GM12878 (cell line): ENCODE results near the gene SLC5A10. TPM values are rescaled to one million over a fixed set of nuclear protein-coding genes. Genes with fewer than 3 reads are reported as not detected.

Source experiments
- HDAC6 ChIP-seq: fragments of 200-600 bp; sonication (generic); IDR thresholded peaks from one replicate; pipeline ENCODE4 v1.8.0; 2017; ENCODE audit warnings: antibody characterized with exemption; ENCODE audit not compliant: unreplicated experiment
- MTA3 ChIP-seq: IDR thresholded peaks from 2 replicates; pipeline ENCODE4 v1.6.1; 2012; ENCODE audit warnings: low read length, inconsistent platforms, borderline replicate concordance
- NBN ChIP-seq: fragments of 450-650 bp; IDR thresholded peaks from 2 replicates; pipeline ENCODE4 v1.6.1; 2016
- NFXL1 ChIP-seq: fragments of 450-650 bp; IDR thresholded peaks from 2 replicates; pipeline ENCODE4 v1.6.1; 2017; ENCODE audit warnings: antibody characterized with exemption, mild to moderate bottlenecking, borderline replicate concordance
- RCOR1 ChIP-seq: conservative IDR thresholded peaks from 2 replicates; pipeline ENCODE4 v1.6.1; 2012; ENCODE audit warnings: low read depth, low read length, improper control_type of control experiment
- TAF1 ChIP-seq: IDR thresholded peaks from 2 replicates; pipeline ENCODE4 v1.6.1; 2011; ENCODE audit warnings: mild to moderate bottlenecking, low read depth, low read length, borderline replicate concordance
- TBL1XR1 ChIP-seq: IDR thresholded peaks from 2 replicates; pipeline ENCODE4 v1.6.1; 2012; ENCODE audit warnings: low read depth, low read length, improper control_type of control experiment
- ZBED1 ChIP-seq: IDR thresholded peaks from 2 replicates; pipeline ENCODE4 v1.6.1; 2016; ENCODE audit warnings: borderline replicate concordance
- polyA plus RNA-seq, 11 experiments: library from polyadenylated mRNA; depleted of rRNA in 4 of 11; unstranded in 6 of 11; stranded (reverse) in 5 of 11; fragments of >200 nt; fragmentation: Nextera tagmentation in 4 of 11; fragmentation: Illumina TruSeq in 1 of 11; extraction: Ambion mirVana in 4 of 11; extraction: Trizol in 1 of 11; gene quantifications; 1 replicate in 1 of 11; 2 replicates in 10 of 11; pipeline versions ENCODE4 v1.2.1 to v1.2.3, GENCODE V29; 2011 to 2016; ENCODE audit warnings: inconsistent platforms in 2 of 11, missing spikeins in 2 of 11, low read depth in 1 of 11
- total RNA-seq, 4 experiments: library from RNA; depleted of rRNA in 3 of 4; stranded (reverse); fragments of >200 nt in 3 of 4; fragmentation: Illumina TruSeq in 1 of 4; extraction: Trizol in 1 of 4; gene quantifications; 2 replicates each; pipeline versions ENCODE4 v1.2.1 to v1.2.3, GENCODE V29; 2013 to 2021
- TF ChIP-seq, protein P1 (sequence below): IDR thresholded peaks from 2 replicates; pipeline ENCODE4 v1.6.1; 2012; ENCODE audit warnings: improper control_type of control experiment, low read depth, low read length; ENCODE audit not compliant: insufficient replicate concordance
- TF ChIP-seq, protein P2 (sequence below): fragments of 150-350 bp; IDR thresholded peaks from 2 replicates; pipeline ENCODE4 v1.6.1; 2014; ENCODE audit warnings: mild to moderate bottlenecking, low read depth, low read length
- TF ChIP-seq, protein P3 (sequence below): IDR thresholded peaks from 2 replicates; pipeline ENCODE4 v1.6.1; 2012; ENCODE audit warnings: mild to moderate bottlenecking, low read depth, low read length

Gene SLC5A10
- total and polyA plus RNA-seq, 10 of the 15 experiments (the other 5 are each of a cell fraction or from before 2014, with no cell fraction given), result under 0.01 to 0.18 (median 0.07) TPM; not detected in 4

DNA sequence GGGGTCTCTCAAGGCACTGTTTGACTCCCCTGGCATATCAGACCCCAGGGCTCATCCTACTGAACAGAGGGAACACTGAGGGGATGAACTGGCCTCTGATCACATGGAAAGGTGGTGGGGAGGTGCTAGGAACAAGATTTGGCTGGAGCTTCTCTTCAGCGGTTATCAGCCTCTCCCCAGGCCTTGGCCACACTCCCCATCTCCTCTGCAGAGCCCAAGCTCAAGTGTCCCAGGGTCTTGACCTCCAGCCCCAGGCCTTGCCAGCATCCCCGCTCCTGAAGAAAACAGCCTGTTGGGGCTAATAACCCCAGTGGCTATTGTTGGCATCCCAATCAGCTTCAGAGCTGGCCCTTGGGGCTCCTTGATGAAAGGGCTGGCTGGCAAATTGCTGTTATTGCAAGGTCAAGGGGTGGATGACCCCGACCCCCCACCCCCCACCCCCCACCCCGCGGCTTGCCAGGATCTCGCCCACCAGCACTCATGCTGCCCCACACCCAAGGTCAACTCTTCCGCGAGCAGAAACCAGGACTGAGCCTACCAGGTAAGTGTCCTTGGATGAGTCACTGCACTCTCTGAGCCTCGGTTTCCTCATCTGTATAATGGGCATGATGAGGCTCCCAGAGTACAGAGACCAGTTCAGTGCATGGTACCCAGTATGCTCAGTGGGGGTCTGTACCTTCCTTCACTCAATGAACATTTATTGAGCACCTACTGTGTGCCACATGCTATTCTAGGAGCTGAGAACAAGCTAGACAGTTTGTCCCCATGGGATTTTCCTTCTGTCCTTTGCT is 71.4 kb downstream of the SLC5A10 start (continued):
- TF ChIP-seq, protein P1, sequence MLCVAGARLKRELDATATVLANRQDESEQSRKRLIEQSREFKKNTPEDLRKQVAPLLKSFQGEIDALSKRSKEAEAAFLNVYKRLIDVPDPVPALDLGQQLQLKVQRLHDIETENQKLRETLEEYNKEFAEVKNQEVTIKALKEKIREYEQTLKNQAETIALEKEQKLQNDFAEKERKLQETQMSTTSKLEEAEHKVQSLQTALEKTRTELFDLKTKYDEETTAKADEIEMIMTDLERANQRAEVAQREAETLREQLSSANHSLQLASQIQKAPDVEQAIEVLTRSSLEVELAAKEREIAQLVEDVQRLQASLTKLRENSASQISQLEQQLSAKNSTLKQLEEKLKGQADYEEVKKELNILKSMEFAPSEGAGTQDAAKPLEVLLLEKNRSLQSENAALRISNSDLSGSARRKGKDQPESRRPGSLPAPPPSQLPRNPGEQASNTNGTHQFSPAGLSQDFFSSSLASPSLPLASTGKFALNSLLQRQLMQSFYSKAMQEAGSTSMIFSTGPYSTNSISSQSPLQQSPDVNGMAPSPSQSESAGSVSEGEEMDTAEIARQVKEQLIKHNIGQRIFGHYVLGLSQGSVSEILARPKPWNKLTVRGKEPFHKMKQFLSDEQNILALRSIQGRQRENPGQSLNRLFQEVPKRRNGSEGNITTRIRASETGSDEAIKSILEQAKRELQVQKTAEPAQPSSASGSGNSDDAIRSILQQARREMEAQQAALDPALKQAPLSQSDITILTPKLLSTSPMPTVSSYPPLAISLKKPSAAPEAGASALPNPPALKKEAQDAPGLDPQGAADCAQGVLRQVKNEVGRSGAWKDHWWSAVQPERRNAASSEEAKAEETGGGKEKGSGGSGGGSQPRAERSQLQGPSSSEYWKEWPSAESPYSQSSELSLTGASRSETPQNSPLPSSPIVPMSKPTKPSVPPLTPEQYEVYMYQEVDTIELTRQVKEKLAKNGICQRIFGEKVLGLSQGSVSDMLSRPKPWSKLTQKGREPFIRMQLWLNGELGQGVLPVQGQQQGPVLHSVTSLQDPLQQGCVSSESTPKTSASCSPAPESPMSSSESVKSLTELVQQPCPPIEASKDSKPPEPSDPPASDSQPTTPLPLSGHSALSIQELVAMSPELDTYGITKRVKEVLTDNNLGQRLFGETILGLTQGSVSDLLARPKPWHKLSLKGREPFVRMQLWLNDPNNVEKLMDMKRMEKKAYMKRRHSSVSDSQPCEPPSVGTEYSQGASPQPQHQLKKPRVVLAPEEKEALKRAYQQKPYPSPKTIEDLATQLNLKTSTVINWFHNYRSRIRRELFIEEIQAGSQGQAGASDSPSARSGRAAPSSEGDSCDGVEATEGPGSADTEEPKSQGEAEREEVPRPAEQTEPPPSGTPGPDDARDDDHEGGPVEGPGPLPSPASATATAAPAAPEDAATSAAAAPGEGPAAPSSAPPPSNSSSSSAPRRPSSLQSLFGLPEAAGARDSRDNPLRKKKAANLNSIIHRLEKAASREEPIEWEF, result no peak
- TF ChIP-seq TBL1XR1, result no peak
- TF ChIP-seq, protein P2, sequence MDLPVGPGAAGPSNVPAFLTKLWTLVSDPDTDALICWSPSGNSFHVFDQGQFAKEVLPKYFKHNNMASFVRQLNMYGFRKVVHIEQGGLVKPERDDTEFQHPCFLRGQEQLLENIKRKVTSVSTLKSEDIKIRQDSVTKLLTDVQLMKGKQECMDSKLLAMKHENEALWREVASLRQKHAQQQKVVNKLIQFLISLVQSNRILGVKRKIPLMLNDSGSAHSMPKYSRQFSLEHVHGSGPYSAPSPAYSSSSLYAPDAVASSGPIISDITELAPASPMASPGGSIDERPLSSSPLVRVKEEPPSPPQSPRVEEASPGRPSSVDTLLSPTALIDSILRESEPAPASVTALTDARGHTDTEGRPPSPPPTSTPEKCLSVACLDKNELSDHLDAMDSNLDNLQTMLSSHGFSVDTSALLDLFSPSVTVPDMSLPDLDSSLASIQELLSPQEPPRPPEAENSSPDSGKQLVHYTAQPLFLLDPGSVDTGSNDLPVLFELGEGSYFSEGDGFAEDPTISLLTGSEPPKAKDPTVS, result no peak
- no peak for TF ChIP-seq RCOR1
- no peak for TF ChIP-seq NFXL1
- no peak for TF ChIP-seq HDAC6
- TF ChIP-seq, protein P3, sequence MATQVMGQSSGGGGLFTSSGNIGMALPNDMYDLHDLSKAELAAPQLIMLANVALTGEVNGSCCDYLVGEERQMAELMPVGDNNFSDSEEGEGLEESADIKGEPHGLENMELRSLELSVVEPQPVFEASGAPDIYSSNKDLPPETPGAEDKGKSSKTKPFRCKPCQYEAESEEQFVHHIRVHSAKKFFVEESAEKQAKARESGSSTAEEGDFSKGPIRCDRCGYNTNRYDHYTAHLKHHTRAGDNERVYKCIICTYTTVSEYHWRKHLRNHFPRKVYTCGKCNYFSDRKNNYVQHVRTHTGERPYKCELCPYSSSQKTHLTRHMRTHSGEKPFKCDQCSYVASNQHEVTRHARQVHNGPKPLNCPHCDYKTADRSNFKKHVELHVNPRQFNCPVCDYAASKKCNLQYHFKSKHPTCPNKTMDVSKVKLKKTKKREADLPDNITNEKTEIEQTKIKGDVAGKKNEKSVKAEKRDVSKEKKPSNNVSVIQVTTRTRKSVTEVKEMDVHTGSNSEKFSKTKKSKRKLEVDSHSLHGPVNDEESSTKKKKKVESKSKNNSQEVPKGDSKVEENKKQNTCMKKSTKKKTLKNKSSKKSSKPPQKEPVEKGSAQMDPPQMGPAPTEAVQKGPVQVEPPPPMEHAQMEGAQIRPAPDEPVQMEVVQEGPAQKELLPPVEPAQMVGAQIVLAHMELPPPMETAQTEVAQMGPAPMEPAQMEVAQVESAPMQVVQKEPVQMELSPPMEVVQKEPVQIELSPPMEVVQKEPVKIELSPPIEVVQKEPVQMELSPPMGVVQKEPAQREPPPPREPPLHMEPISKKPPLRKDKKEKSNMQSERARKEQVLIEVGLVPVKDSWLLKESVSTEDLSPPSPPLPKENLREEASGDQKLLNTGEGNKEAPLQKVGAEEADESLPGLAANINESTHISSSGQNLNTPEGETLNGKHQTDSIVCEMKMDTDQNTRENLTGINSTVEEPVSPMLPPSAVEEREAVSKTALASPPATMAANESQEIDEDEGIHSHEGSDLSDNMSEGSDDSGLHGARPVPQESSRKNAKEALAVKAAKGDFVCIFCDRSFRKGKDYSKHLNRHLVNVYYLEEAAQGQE, result no peak
- no peak for TF ChIP-seq NBN
- TF ChIP-seq ZBED1, result no peak
- no peak for TF ChIP-seq TAF1
- no peak for TF ChIP-seq MTA3
